PC-9 (cell line): ENCODE results near the gene ZNF283. TPM values are rescaled to one million over a fixed set of nuclear protein-coding genes. Genes with fewer than 3 reads are reported as not detected.

Source experiments
- BruUV-seq: library from RNA; stranded (reverse); fragments of 400-500 nt; replicated peaks from 2 replicates; lab custom pipeline; 2021; lab: Mats Ljungman, UMichigan
- CTCF ChIA-PET: fragments of 300-600 bp; sonication (Branson Sonifier 250); formaldehyde crosslinking; loops from one replicate; lab custom pipeline; 2022; ENCODE audit warnings: antibody characterized with exemption; lab: Charles Lee
- POLR2A ChIA-PET: fragments of 300-600 bp; sonication (Branson Sonifier 250); formaldehyde crosslinking; loops from one replicate; lab custom pipeline; 2022; ENCODE audit warnings: antibody characterized with exemption; ENCODE audit not compliant: unreplicated experiment; lab: Charles Lee
- DNase-seq, 2 experiments: peaks; one replicate each; pipeline versions ENCODE4 v3.0.0 to v3.0.0-alpha.2; 2015 to 2022; ENCODE audit warnings: mixed read lengths in 1 of 2
- H2AFZ ChIP-seq: fragments of 200-600 bp; sonication (generic); 2 replicates; pipeline ENCODE4 v1.8.1; 2017; ENCODE audit warnings: antibody characterized with exemption
- H3F3A ChIP-seq: fragments of 200-600 bp; sonication (generic); 2 replicates; pipeline ENCODE4 v1.8.1; 2017; ENCODE audit warnings: antibody characterized with exemption, mild to moderate bottlenecking, low read depth; ENCODE audit not compliant: insufficient read depth
- H3K27ac ChIP-seq: fragments of 200-600 bp; sonication (generic); 2 replicates; pipeline ENCODE4 v1.6.1; 2016; ENCODE audit warnings: mixed run types
- H3K27me3 ChIP-seq: fragments of 200-600 bp; sonication (generic); 2 replicates; pipeline ENCODE4 v1.6.1; 2016; ENCODE audit warnings: low read depth, mixed run types; ENCODE audit not compliant: insufficient read depth
- H3K36me3 ChIP-seq: fragments of 200-600 bp; sonication (generic); 2 replicates; pipeline ENCODE4 v1.6.1; 2016; ENCODE audit warnings: low read depth, mixed run types
- H3K4me1 ChIP-seq: fragments of 200-600 bp; sonication (generic); replicated peaks from 2 replicates; pipeline ENCODE4 v1.6.1; 2016; ENCODE audit warnings: mixed run types; ENCODE audit not compliant: insufficient read depth
- H3K4me2 ChIP-seq: fragments of 200-600 bp; sonication (generic); 2 replicates; pipeline ENCODE4 v1.6.1; 2017; ENCODE audit warnings: mixed run types
- H3K4me3 ChIP-seq: fragments of 200-600 bp; sonication (generic); 2 replicates; pipeline ENCODE4 v1.6.1; 2016; ENCODE audit warnings: mixed run types
- H3K79me2 ChIP-seq: fragments of 200-600 bp; sonication (generic); 2 replicates; pipeline ENCODE4 v1.6.1; 2017; ENCODE audit warnings: low read depth, mixed run types
- H3K9me2 ChIP-seq: fragments of 200-600 bp; sonication (generic); 2 replicates; pipeline ENCODE4 v1.8.1; 2017; ENCODE audit warnings: mild to moderate bottlenecking; ENCODE audit not compliant: insufficient read depth
- H3K9me3 ChIP-seq: fragments of 200-600 bp; sonication (generic); 2 replicates; pipeline ENCODE4 v1.8.1; 2016; ENCODE audit warnings: low read depth; ENCODE audit not compliant: insufficient read depth
- H4K20me1 ChIP-seq: fragments of 200-600 bp; sonication (generic); 2 replicates; pipeline ENCODE4 v1.8.1; 2017; ENCODE audit not compliant: insufficient read depth
- EZH2 ChIP-seq: fragments of 200-600 bp; sonication (generic); IDR thresholded peaks from 2 replicates; pipeline ENCODE4 v1.8.0; 2017; ENCODE audit warnings: antibody characterized with exemption, low read depth
- intact Hi-C: fragments of 100-400 bp; cut with micrococcal nuclease; formaldehyde crosslinking; loops from one replicate; pipeline ENCODE4 v1.10.0; 2022; ENCODE audit not compliant: unreplicated experiment
- total RNA-seq: library from RNA; stranded (reverse); gene quantifications from 2 replicates; pipeline ENCODE4 v1.2.3, GENCODE V29; 2021
- TF ChIP-seq, protein P1 (sequence below): fragments of 200-600 bp; sonication (generic); conservative IDR thresholded peaks from 2 replicates; pipeline ENCODE4 v1.6.1; 2017; ENCODE audit warnings: mixed run types, antibody characterized with exemption, mild to moderate bottlenecking, moderate library complexity

The ZNF283 gene
- total RNA-seq, 1 experiment from 2014 or later = 14.8 TPM

DNA sequence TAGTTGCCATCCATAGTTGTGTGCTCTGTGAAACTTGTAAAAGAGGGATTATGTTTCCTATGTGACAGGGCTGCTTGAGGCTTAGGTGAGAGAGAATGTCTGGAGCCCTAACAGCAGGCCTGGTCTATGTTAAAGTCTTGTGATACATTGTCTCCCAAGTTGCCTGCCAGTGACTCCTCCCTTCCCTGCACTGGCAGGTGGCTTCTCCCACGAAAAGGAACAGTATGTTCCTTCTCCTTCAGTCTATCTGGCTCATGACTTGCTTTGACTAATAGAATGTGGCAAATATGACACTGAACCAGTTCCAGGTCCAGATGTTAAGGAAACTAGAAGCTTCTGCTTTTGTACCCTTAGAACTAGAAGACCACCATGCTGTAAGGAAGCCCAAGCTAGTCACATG is 40.5 kb upstream of the ZNF283 start:
- peaks cover 45% of the 10 kb centered on the region for H3F3A ChIP-seq
- no peaks in the 10 kb centered on the region for H3K36me3 ChIP-seq
- ChIA-PET CTCF (no interaction called here), POLR2A (no interaction called here)
- H4K20me1 ChIP-seq = no peaks in the 10 kb centered on the region
- H2AFZ ChIP-seq = no peak overlapping the region
- 0 out of 2 replicates have a peak, but pooled peaks cover under 1% of the 10 kb centered on the region for H3K79me2 ChIP-seq
- no peaks in the 10 kb centered on the region for H3K9me3 ChIP-seq
- TF ChIP-seq, protein P1, sequence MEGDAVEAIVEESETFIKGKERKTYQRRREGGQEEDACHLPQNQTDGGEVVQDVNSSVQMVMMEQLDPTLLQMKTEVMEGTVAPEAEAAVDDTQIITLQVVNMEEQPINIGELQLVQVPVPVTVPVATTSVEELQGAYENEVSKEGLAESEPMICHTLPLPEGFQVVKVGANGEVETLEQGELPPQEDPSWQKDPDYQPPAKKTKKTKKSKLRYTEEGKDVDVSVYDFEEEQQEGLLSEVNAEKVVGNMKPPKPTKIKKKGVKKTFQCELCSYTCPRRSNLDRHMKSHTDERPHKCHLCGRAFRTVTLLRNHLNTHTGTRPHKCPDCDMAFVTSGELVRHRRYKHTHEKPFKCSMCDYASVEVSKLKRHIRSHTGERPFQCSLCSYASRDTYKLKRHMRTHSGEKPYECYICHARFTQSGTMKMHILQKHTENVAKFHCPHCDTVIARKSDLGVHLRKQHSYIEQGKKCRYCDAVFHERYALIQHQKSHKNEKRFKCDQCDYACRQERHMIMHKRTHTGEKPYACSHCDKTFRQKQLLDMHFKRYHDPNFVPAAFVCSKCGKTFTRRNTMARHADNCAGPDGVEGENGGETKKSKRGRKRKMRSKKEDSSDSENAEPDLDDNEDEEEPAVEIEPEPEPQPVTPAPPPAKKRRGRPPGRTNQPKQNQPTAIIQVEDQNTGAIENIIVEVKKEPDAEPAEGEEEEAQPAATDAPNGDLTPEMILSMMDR = no peak
- TF ChIP-seq EZH2 = no peak
- intact Hi-C loops = loop anchor here (10.0 kb wide), 1 partner anchor 342 kb away; no protein-coding TSS in a partner anchor
- H3K27me3 ChIP-seq = no peaks in the 10 kb centered on the region
- no peak overlapping the region for H3K27ac ChIP-seq
- BruUV-seq = no TSS peak
- no peak overlapping the region for H3K4me2 ChIP-seq
- H3K4me3 ChIP-seq = no peak overlapping the region
- H3K4me1 ChIP-seq = peaks cover 35% of the 10 kb centered on the region
- H3K9me2 ChIP-seq = no peaks in the 10 kb centered on the region
- DNase-seq = no peak

DNA sequence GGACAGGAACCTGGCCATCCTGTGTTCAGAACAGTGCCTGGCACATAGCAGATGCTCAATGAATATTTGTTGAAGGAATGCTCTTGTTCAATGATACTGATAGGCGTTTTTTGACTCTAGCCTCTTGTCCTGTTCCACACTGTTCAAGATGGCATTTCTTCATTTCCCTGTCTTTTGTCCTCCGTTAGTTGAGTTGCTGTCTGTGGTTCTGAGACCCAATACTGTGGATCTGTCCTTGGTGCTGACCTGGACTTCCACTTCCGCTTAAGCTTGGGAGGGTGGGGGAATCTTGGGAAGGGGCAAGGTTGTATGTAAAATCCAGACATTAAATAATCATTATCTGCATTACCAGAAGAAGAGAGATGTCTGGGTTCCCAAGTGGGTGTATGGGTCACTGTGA is 38.1 kb upstream of the ZNF283 start:
- TF ChIP-seq, protein P1 = no peak
- TF ChIP-seq EZH2 = no peak
- Histone ChIP-seq H3K36me3 (no peaks in the 10 kb centered on the region), H3K4me2 (no peak overlapping the region), H2AFZ (no peak overlapping the region), H3K27ac (no peak overlapping the region), H3K9me2 (no peaks in the 10 kb centered on the region), H3F3A (peaks cover 25% of the 10 kb centered on the region), H4K20me1 (no peaks in the 10 kb centered on the region; the same call in 1 of the 2 replicates), H3K9me3 (no peaks in the 10 kb centered on the region), H3K4me3 (no peak overlapping the region), H3K79me2 (no peaks in the 10 kb centered on the region), H3K4me1 (peaks cover 20% of the 10 kb centered on the region), H3K27me3 (no peaks in the 10 kb centered on the region)
- ChIA-PET POLR2A (no interaction called here), CTCF (no interaction called here)
- no TSS peak for BruUV-seq
- intact Hi-C loops = loop anchor here (10.0 kb wide), 1 partner anchor 344 kb away; no protein-coding TSS in a partner anchor
- DNase-seq = no peak

DNA sequence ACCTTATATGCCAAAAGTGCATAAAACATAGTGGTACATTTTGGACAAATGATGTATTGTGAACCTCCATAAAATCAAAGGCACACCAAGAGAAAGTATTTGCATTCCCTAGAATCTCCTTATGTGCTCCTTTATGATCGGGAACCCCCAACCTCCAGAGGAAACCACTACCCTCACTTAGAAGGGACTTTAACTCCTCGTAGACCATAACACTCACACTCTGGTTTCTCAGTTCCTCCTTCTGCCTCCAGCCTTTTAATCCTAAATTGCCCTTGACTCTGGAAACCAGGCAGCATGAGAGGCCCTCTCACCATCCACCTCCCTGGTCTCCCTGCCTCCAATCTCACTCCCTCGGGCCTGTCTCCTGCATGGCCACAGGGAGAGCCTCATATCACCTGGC is 36.5 kb upstream of the ZNF283 start:
- Histone ChIP-seq H3F3A (peaks cover 13% of the 10 kb centered on the region), H3K9me2 (no peaks in the 10 kb centered on the region), H3K27me3 (no peaks in the 10 kb centered on the region), H3K4me3 (no peak overlapping the region), H4K20me1 (no peaks in the 10 kb centered on the region; the same call in 1 of the 2 replicates), H3K4me1 (peaks cover 7% of the 10 kb centered on the region; the same call in 1 of the 2 replicates), H3K27ac (no peak overlapping the region), H3K4me2 (no peak overlapping the region), H3K36me3 (no peaks in the 10 kb centered on the region), H3K9me3 (no peaks in the 10 kb centered on the region), H3K79me2 (no peaks in the 10 kb centered on the region), H2AFZ (no peak overlapping the region)
- POLR2A ChIA-PET = no interaction called here
- TF ChIP-seq EZH2 = no peak
- TF ChIP-seq, protein P1 = no peak
- BruUV-seq = no TSS peak
- intact Hi-C loops = no loop called here
- DNase-seq = no peak
- CTCF ChIA-PET = no interaction called here
